Fibroblast of the aortic adventitia (primary cell): Measurements from ENCODE around the gene RCSD1. TPM values are rescaled to one million over a fixed set of nuclear protein-coding genes. Genes with fewer than 3 reads are reported as not detected.

Experiments
- DNase-seq: peaks from one replicate; pipeline ENCODE4 v3.0.0-alpha.2; 2010; ENCODE audit warnings: low read depth
- H3K4me3 ChIP-seq: 2 replicates; pipeline ENCODE4 v1.5.1; 2011; ENCODE audit warnings: low read depth, mild to moderate bottlenecking, control low read depth, low read length, moderate library complexity
- total RNA-seq: library from RNA; depleted of rRNA; stranded (reverse); fragments of >200 nt; gene quantifications from 2 replicates; pipeline ENCODE4 v1.2.3, GENCODE V29; 2012; ENCODE audit warnings: low replicate concordance
- TF ChIP-seq, protein P1 (sequence below): IDR thresholded peaks from 2 replicates; pipeline ENCODE4 v1.5.1; 2011; ENCODE audit warnings: mild to moderate bottlenecking, low read length, control low read depth, inconsistent platforms; ENCODE audit not compliant: insufficient read depth

The RCSD1 gene
- total RNA-seq, 1 donor: not detected

DNA sequence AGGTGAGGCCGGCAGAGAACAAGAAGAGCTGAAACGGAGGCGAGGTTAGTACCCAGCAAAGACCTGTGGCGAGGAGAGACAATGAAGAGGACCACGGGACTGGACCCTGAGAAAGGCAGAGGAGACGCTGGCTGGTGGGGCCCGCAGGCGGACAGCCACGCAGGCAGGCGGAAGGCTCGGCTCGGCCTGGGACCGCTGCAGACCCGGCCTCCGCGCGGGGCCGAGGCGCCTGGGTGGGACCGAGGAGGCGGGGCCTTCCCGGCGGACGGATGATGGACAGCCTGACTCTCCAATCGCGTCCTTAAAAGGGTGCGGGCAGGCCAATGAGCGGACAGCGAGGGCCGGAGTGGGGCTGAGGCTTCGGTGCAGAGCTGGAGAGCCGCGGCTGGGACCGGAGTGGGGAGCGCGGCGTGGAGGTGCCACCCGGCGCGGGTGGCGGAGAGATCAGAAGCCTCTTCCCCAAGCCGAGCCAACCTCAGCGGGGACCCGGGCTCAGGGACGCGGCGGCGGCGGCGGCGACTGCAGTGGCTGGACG is 91.7 kb downstream of the RCSD1 start, which contains the start of gene MPZL1:
Gene MPZL1, plus strand, starts transcription at position 366 of the 535 bp plus-strand sequence. CDS start 170 bp downstream, outside the sequence.
- DNase-seq: peak; percentile 94
- TF ChIP-seq, protein P1, sequence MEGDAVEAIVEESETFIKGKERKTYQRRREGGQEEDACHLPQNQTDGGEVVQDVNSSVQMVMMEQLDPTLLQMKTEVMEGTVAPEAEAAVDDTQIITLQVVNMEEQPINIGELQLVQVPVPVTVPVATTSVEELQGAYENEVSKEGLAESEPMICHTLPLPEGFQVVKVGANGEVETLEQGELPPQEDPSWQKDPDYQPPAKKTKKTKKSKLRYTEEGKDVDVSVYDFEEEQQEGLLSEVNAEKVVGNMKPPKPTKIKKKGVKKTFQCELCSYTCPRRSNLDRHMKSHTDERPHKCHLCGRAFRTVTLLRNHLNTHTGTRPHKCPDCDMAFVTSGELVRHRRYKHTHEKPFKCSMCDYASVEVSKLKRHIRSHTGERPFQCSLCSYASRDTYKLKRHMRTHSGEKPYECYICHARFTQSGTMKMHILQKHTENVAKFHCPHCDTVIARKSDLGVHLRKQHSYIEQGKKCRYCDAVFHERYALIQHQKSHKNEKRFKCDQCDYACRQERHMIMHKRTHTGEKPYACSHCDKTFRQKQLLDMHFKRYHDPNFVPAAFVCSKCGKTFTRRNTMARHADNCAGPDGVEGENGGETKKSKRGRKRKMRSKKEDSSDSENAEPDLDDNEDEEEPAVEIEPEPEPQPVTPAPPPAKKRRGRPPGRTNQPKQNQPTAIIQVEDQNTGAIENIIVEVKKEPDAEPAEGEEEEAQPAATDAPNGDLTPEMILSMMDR: no peak
- H3K4me3 ChIP-seq: peak within 1 kb of the TSS; percentile 84

DNA sequence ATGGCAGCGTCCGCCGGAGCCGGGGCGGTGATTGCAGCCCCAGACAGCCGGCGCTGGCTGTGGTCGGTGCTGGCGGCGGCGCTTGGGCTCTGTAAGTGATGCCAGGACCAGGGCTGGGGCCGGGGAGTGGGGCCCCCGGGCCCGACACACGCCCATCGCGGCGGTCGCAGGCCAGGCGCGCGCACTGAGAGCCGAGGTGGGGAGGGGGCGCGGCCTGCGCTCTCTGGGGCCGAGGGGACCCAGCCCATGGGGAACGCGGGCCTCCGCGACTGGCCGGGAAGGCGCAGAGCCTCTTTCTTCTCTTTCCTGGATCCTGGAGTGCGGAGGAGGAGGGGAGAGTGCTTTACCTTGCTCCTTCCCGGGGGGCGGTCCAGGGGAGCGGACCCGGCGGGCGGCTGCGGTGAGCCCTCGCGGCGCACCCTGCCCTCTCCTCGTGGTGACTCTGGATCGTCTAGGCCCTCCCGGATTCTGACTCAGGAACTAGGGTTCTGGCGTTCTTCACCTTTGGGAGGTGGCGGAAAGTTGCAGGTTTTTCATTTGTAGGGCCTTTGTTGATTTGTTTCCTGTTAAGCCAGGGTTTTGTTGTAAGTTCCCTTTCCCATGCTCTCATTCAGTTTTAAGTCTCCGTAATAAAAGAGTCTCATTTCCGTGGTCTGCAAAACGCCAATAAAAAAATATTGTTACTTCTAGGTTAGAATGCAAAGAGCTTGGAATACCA is 92.3 kb downstream of the RCSD1 start:
- TF ChIP-seq, protein P1: no peak
- peak overlapping the region; percentile 84 for H3K4me3 ChIP-seq
- peak; percentile 29 for DNase-seq

DNA sequence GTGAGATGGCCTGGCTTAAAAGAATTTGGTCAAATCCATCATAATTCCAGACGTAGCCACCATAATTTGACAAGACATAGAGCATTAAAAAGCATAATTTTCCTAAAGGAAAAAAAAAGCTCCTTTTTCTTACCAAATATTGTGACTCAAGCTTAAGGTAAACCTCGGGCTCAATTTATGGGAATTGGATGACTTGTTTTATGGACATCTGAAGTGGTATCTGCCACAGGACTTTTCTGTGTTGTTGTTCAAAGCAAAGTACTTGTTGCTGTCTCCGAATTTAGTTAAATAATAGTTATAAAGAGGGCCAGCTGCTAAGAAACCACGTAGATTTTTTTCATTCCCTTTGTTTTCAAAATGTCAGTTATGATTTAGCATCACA is 92.8 kb downstream of the RCSD1 start:
- TF ChIP-seq, protein P1: no peak
- H3K4me3 ChIP-seq: peak overlapping the region; percentile 84
- DNase-seq: no peak

DNA sequence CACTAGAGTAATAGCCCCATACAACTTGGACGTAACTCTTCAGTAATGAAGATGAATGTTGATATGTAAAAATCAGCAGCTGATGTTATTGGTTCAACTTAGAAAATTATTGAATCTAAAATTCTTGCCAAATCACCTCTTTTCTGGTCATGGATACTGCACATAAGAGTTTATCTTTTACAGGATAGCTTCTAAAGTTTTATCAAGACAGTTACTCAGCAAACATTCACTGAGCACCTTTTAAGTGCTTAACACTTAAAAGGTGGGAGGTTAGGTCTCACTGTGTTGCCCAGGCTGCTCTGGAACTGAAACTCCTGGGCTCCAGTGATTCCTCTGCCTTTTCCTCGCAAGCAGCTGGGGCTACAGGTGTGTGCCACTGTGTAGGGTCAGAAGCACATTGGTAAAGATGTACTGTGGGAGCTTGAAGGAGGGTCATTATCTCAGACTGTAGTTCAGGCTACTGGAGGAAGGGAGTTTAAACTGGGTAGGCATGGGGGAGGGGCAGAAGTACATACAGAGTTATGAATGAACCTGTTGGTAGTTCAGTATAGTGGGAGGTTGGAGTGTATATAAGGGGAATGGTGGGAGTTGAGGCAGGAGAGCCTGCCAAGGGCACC is 93.8 kb downstream of the RCSD1 start:
- DNase-seq: no peak
- H3K4me3 ChIP-seq: peak overlapping the region; percentile 84
- TF ChIP-seq, protein P1: no peak

GRCh38 chr1:167726008-167726407 is 96.0 kb downstream of the RCSD1 start:
- H3K4me3 ChIP-seq: no peak overlapping the region
- TF ChIP-seq, protein P1: no peak
- DNase-seq: no peak

- no peak for DNase-seq
- no peak overlapping the region for H3K4me3 ChIP-seq
- TF ChIP-seq, protein P1: no peak
These were observed 98.9 kb downstream of the RCSD1 start for GRCh38 chr1:167728818-167729410.
